Activated naive CD8-positive, alpha-beta T cell (primary cell): ENCODE measurements around the gene BCAS3.
"Not testable (repeated sequence)": the region's sequence is repeated elsewhere in the genome, so short reads cannot be mapped to it uniquely, and the experiment has no call there.

ENCODE experiments used
- H3K27ac Mint-ChIP-seq: one replicate; pipeline ENCODE4 v1.8.0; 2021; ENCODE audit warnings: mixed read lengths
- H3K27me3 Mint-ChIP-seq: one replicate; pipeline ENCODE4 v1.8.0; 2021; ENCODE audit warnings: mixed read lengths
- H3K36me3 Mint-ChIP-seq: one replicate; pipeline ENCODE4 v1.8.0; 2021; ENCODE audit warnings: mixed read lengths
- H3K4me1 Mint-ChIP-seq: one replicate; pipeline ENCODE4 v1.8.0; 2021; ENCODE audit warnings: low read depth, mixed read lengths
- H3K4me3 Mint-ChIP-seq: one replicate; pipeline ENCODE4 v1.8.0; 2021; ENCODE audit warnings: mild to moderate bottlenecking, mixed read lengths
- H3K9me3 Mint-ChIP-seq: one replicate; pipeline ENCODE4 v1.8.0; 2021; ENCODE audit warnings: low read depth, mixed read lengths

Gene BCAS3

GRCh38 chr17:60770946-60771422 is 93.3 kb downstream of the BCAS3 start:
- Mint-ChIP-seq H3K36me3 (peaks cover 9% of the 10 kb centered on the region), H3K4me1 (peaks cover 10% of the 10 kb centered on the region), H3K4me3 (no peak overlapping the region), H3K9me3 (no peaks in the 10 kb centered on the region), H3K27me3 (no peaks in the 10 kb centered on the region), H3K27ac (no peak overlapping the region)

- H3K4me3 Mint-ChIP-seq, H3K4me1 Mint-ChIP-seq, H3K36me3 Mint-ChIP-seq, H3K27me3 Mint-ChIP-seq, H3K9me3 Mint-ChIP-seq, H3K27ac Mint-ChIP-seq: not testable (repeated sequence)
These were observed 94.0 kb downstream of the BCAS3 start for GRCh38 chr17:60771621-60772020.

GRCh38 chr17:60773552-60773951 is 95.9 kb downstream of the BCAS3 start:
- no peaks in the 10 kb centered on the region for H3K9me3 Mint-ChIP-seq

DNA sequence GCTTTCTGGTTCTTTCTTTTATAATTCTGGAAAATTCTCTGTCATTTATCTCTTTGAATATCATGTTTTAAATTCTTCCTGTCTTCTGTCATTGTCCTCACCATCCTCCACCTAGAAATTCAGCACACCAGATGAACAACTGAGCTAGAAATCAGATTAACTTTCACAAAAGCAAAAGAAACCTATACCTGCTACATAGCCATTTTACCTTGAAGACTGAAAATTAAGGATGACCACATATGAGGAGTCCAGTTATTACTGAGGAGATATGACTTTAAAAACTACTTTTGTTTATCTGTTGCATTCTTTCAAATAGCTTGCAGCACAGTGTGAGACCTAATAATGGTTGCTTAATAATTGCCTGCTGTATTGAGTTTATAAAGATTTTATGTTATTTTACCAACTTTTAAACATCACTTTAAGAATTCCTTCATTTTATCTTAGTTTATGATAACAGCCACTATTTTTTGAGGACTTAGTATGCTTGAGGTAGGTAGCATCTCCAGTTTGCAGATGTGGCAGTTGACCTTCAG is 104.3 kb downstream of the BCAS3 start:
- H3K36me3 Mint-ChIP-seq, result peaks cover 3% of the 10 kb centered on the region
- H3K27ac Mint-ChIP-seq, result no peak overlapping the region
- H3K4me1 Mint-ChIP-seq, result no peaks in the 10 kb centered on the region
- no peaks in the 10 kb centered on the region for H3K27me3 Mint-ChIP-seq
- no peak overlapping the region for H3K4me3 Mint-ChIP-seq
- H3K9me3 Mint-ChIP-seq, result no peaks in the 10 kb centered on the region

More at GRCh38 chr17:60773552-60773951, 95.9 kb downstream of the BCAS3 start:
- peaks cover 6% of the 10 kb centered on the region for H3K4me1 Mint-ChIP-seq
- H3K27me3 Mint-ChIP-seq, result no peaks in the 10 kb centered on the region
- peaks cover 6% of the 10 kb centered on the region for H3K36me3 Mint-ChIP-seq
- no peak overlapping the region for H3K4me3 Mint-ChIP-seq
- no peak overlapping the region for H3K27ac Mint-ChIP-seq

- Mint-ChIP-seq H3K4me3 (no peak overlapping the region), H3K27ac (no peak overlapping the region), H3K4me1 (no peaks in the 10 kb centered on the region), H3K9me3 (no peaks in the 10 kb centered on the region), H3K27me3 (no peaks in the 10 kb centered on the region), H3K36me3 (peaks cover under 1% of the 10 kb centered on the region)
These were observed 105.1 kb downstream of the BCAS3 start for GRCh38 chr17:60782742-60783141.

- no peaks in the 10 kb centered on the region for H3K9me3 Mint-ChIP-seq
- H3K4me3 Mint-ChIP-seq, result no peak overlapping the region
- H3K27me3 Mint-ChIP-seq, result no peaks in the 10 kb centered on the region
- no peak overlapping the region for H3K27ac Mint-ChIP-seq
- peaks cover 3% of the 10 kb centered on the region for H3K36me3 Mint-ChIP-seq
- H3K4me1 Mint-ChIP-seq, result no peaks in the 10 kb centered on the region
These were observed 112.6 kb downstream of the BCAS3 start for GRCh38 chr17:60790205-60790604.

DNA sequence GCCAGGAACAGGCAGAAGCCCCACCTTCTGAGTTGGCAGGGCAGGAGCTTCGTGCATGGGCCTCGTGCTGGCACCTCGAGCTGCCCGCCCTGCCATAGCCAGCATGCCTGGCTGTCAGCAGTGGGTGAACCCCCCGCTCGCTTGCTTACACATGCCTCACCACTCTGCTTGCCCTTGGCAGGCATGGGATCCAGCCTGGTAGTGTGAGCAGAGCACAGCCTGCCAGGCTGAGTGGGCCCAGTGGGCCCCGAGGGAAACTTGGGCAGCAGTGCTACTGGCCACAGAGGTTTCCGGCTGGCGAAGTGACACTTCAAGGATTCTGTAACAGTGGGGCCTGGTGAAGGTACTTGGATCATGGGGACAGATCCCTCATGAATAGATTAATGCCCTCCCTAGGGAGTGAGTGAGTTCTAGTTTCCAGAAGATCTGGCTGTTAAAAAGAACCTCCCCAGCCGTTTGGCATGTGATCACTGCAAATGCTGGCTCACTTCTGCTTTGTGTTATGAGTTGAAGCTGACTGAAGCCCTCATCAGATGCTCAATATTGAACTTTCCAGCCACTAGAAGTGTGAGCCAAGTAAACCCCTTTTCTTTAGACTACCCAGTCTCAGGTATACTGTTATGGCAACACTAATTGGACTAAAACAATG is 114.7 kb downstream of the BCAS3 start:
- no peak overlapping the region for H3K4me3 Mint-ChIP-seq
- H3K4me1 Mint-ChIP-seq, result peaks cover 2% of the 10 kb centered on the region
- peaks cover 3% of the 10 kb centered on the region for H3K36me3 Mint-ChIP-seq
- no peaks in the 10 kb centered on the region for H3K27me3 Mint-ChIP-seq
- no peak overlapping the region for H3K27ac Mint-ChIP-seq
- H3K9me3 Mint-ChIP-seq, result no peaks in the 10 kb centered on the region

- Mint-ChIP-seq H3K27me3 (no peaks in the 10 kb centered on the region), H3K27ac (no peak overlapping the region), H3K36me3 (peaks cover 6% of the 10 kb centered on the region), H3K4me3 (no peak overlapping the region), H3K4me1 (peaks cover 2% of the 10 kb centered on the region), H3K9me3 (no peaks in the 10 kb centered on the region)
These were observed 120.9 kb downstream of the BCAS3 start for GRCh38 chr17:60798576-60798975.

DNA sequence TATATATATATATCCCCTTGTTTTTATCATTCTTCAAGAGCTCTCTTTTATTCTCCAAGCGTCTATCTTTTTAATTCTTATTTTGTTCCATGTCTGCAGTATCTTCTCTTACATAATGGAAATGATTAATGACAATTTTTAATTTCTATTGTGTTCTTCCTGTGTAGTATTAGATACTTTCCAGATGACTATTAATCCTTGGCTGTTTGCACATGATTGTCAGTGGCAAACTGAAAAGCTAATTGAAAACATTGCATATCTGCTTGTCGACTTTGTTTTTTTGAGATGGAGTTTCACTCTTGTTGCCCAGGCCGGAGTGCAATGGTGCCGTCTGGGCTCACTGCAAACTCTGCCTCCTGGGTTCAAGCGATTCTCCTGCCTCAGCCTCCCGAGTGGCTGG is 124.7 kb downstream of the BCAS3 start:
- no peaks in the 10 kb centered on the region for H3K9me3 Mint-ChIP-seq
- H3K4me1 Mint-ChIP-seq, result no peaks in the 10 kb centered on the region
- H3K4me3 Mint-ChIP-seq, result no peak overlapping the region
- H3K36me3 Mint-ChIP-seq, result peaks cover 9% of the 10 kb centered on the region
- no peak overlapping the region for H3K27ac Mint-ChIP-seq
- H3K27me3 Mint-ChIP-seq, result no peaks in the 10 kb centered on the region

- Mint-ChIP-seq H3K27me3 (no peaks in the 10 kb centered on the region), H3K27ac (no peak overlapping the region), H3K4me1 (no peaks in the 10 kb centered on the region), H3K4me3 (no peak overlapping the region), H3K9me3 (no peaks in the 10 kb centered on the region), H3K36me3 (peaks cover 9% of the 10 kb centered on the region)
These were observed 125.4 kb downstream of the BCAS3 start for GRCh38 chr17:60803059-60803458.

DNA sequence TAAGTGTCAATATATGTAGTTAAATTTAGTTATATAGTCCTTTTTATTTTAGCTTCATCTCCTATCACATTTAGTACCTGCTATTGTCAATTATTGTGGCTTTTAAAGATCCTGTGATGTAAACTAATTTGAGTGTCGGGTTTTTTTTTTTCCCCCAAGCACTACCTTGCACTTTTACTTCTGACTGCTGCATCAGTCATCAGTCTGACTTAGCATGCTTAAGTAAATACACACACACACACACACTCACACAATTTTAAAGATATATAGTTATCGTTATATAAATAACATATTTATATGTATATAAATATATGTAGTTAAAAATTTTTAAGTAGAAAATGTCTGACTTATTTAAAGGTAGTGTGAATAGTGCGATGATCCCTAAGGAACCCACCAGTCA is 127.2 kb downstream of the BCAS3 start:
- Mint-ChIP-seq H3K27ac (no peak overlapping the region), H3K36me3 (peaks cover 18% of the 10 kb centered on the region), H3K4me3 (no peak overlapping the region), H3K9me3 (no peaks in the 10 kb centered on the region), H3K4me1 (no peaks in the 10 kb centered on the region), H3K27me3 (no peaks in the 10 kb centered on the region)

DNA sequence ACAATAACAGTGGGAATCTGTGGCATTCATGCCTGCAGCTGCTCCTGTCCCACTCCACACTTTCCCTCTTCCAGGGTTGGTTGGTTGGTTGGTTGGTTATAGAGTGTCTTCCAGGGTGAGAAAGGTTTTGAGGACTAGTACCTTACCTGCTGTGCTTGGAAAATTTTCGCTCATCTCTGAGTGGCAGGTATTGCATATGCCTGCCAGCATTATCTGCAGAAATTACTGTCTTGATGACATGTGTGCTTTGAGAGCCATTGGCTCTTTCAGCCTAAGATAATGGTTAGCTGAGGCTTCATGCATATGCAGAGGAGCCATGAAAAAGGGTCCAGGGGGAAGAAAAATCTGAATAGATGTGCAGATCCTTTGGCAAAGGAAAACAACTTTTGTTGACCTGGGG is 131.8 kb downstream of the BCAS3 start:
- Mint-ChIP-seq H3K27ac (no peak overlapping the region), H3K9me3 (peaks cover 15% of the 10 kb centered on the region), H3K4me3 (no peak overlapping the region), H3K4me1 (no peaks in the 10 kb centered on the region), H3K36me3 (peaks cover 37% of the 10 kb centered on the region), H3K27me3 (no peaks in the 10 kb centered on the region)

DNA sequence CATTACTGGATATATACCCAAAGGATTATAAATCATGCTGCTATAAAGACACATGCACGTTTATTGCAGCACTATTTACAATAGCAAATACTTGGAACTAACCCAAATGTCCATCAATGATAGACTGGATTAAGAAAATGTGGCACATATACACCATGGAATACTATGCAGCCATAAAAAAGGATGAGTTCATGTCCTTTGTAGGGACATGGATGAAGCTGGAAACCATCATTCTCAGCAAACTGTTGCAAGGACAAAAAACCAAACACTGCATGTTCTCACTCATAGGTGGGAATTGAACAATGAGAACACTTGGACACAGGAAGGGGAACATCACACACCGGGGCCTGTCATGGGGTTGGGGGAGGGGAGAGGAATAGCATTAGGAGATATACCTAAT is 137.3 kb downstream of the BCAS3 start:
- Mint-ChIP-seq H3K36me3 (peaks cover 34% of the 10 kb centered on the region), H3K9me3 (peaks cover 20% of the 10 kb centered on the region)
- H3K4me1 Mint-ChIP-seq, H3K27me3 Mint-ChIP-seq, H3K27ac Mint-ChIP-seq, H3K4me3 Mint-ChIP-seq: not testable (repeated sequence)

DNA sequence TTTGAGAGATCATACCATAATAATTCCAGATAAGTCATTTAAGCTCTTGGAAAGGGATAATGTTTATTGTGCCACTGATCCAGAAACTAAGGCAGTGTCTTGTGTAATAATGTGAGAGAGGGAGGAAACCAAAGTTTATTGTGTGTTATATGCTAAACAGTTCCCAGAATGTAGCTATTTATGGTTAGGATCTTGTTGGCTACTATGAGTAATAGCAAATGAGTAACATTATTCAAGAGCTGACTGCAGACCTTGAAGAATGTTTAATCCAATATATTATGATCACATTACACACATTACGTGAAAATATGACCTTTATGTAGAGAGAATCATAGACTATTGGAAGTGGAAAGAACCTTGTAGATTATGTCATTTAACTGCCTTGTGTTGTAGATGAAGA is 139.5 kb downstream of the BCAS3 start:
- H3K4me3 Mint-ChIP-seq, result no peak overlapping the region
- no peaks in the 10 kb centered on the region for H3K4me1 Mint-ChIP-seq
- no peak overlapping the region for H3K27ac Mint-ChIP-seq
- H3K36me3 Mint-ChIP-seq, result peaks cover 23% of the 10 kb centered on the region
- H3K27me3 Mint-ChIP-seq, result no peaks in the 10 kb centered on the region
- peaks cover 17% of the 10 kb centered on the region for H3K9me3 Mint-ChIP-seq

DNA sequence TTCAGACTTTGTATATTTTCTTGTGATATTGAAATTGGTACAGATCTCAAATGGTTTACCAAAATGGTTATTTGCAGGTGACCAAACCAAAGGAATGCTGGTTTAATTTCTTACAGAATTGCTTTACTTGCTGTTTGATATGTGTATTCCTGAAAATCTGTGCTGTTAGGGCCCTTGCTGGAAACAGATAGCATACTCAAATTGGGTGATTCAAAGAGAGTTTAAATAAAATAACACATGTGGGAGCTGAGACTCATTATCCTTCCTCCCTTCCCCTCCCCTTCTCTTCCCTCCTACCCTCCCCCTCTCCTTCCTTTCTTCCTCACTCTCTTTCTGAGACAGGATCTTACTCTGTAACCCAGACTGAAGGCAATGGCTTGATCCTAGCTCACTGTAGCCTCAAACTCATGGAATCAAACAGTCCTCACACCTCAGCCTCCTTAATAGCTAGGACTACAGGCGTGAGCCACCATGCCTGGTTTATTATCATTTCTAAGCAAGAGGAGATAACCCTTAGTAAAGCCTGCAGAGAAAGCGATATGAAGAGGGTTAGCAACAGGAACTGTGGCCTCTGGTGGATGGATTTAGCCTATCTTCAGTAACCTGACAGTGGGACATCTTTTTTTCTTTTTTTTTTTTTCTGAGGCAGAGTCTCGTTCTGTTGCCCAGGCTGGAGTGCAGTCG is 141.9 kb downstream of the BCAS3 start:
- Mint-ChIP-seq H3K27ac (no peak overlapping the region), H3K4me3 (no peak overlapping the region), H3K27me3 (no peaks in the 10 kb centered on the region), H3K36me3 (peaks cover 14% of the 10 kb centered on the region), H3K4me1 (no peaks in the 10 kb centered on the region), H3K9me3 (peaks cover 4% of the 10 kb centered on the region)
